Activated CD8-positive, alpha-beta memory T cell treated with anti-CD3 and anti-CD28 coated beads, Interleukin-2, amount 50 U/mL, for 4 hours (primary cell): ENCODE results near the gene MDFIC2.

Source experiments
- DNase-seq: peaks from one replicate; pipeline ENCODE4 v3.0.0-alpha.2; 2020

The MDFIC2 gene

GRCh38 chr3:70177881-70178645, 134.4 kb downstream of the MDFIC2 start:
- no peak for DNase-seq

- no peak for DNase-seq
These were observed 136.2 kb downstream of the MDFIC2 start for GRCh38 chr3:70176224-70176623.

GRCh38 chr3:70156808-70157207, 155.6 kb downstream of the MDFIC2 start:
- no peak for DNase-seq

GRCh38 chr3:70150599-70150998, 161.8 kb downstream of the MDFIC2 start:
- no peak for DNase-seq

GRCh38 chr3:70149714-70150400, 162.6 kb downstream of the MDFIC2 start:
- no peak for DNase-seq
